Cerebellar nuclear complex (tissue), 1 donor: ENCODE results near the gene CAMK2A.

ENCODE experiments used
- DNase-seq, 2 experiments: peaks; one replicate each; lab custom pipeline; 2025; lab: John Stamatoyannopoulos, UW

The CAMK2A gene

GRCh38 chr5:150300496-150301169 lies 11.1 kb upstream of the CAMK2A start:
- DNase-seq, result no peak

GRCh38 chr5:150299571-150300327 lies 10.2 kb upstream of the CAMK2A start:
- no peak for DNase-seq

GRCh38 chr5:150298701-150299451 lies 9.3 kb upstream of the CAMK2A start:
- no peak for DNase-seq

GRCh38 chr5:150297934-150298595 lies 8.5 kb upstream of the CAMK2A start:
- no peak for DNase-seq

GRCh38 chr5:150297236-150297890 lies 7.8 kb upstream of the CAMK2A start:
- no peak for DNase-seq

GRCh38 chr5:150296496-150296895 lies 6.9 kb upstream of the CAMK2A start:
- no peak for DNase-seq

- no peak for DNase-seq
Observed at GRCh38 chr5:150295741-150296486, 6.3 kb upstream of the CAMK2A start.

GRCh38 chr5:150295172-150295634 lies 5.6 kb upstream of the CAMK2A start:
- no peak for DNase-seq

- DNase-seq, result no peak
Observed at GRCh38 chr5:150294551-150295071, 5.0 kb upstream of the CAMK2A start.

GRCh38 chr5:150293091-150293941 lies 3.7 kb upstream of the CAMK2A start:
- no peak for DNase-seq

GRCh38 chr5:150291388-150292385 lies 2.1 kb upstream of the CAMK2A start:
- no peak for DNase-seq

GRCh38 chr5:150288791-150289190 lies 782 bp downstream of the CAMK2A start:
- no peak for DNase-seq

GRCh38 chr5:150288361-150288760 lies 1.2 kb downstream of the CAMK2A start:
- DNase-seq, result no peak

GRCh38 chr5:150286820-150287219 lies 2.8 kb downstream of the CAMK2A start:
- no peak for DNase-seq

GRCh38 chr5:150285114-150285513 lies 4.5 kb downstream of the CAMK2A start:
- DNase-seq, result no peak

GRCh38 chr5:150284311-150284710 lies 5.3 kb downstream of the CAMK2A start:
- no peak for DNase-seq

GRCh38 chr5:150283904-150284303 lies 5.7 kb downstream of the CAMK2A start:
- DNase-seq, result no peak

- DNase-seq, result no peak
Observed at GRCh38 chr5:150281987-150282386, 7.6 kb downstream of the CAMK2A start.
